GM12874 (cell line): ENCODE measurements around the gene PBX1.

Experiments
- CTCF ChIP-seq: IDR thresholded peaks from 2 replicates; pipeline ENCODE4 v1.5.1; 2011; ENCODE audit warnings: low read depth, mild to moderate bottlenecking, control low read depth, low read length, moderate library complexity; ENCODE audit not compliant: insufficient read depth

The PBX1 gene

GRCh38 chr1:164604541-164604940 lies 45.6 kb downstream of the PBX1 start:
- no peak for TF ChIP-seq CTCF

- TF ChIP-seq CTCF: no peak
Measured at GRCh38 chr1:164605254-164606091, 46.5 kb downstream of the PBX1 start.

DNA sequence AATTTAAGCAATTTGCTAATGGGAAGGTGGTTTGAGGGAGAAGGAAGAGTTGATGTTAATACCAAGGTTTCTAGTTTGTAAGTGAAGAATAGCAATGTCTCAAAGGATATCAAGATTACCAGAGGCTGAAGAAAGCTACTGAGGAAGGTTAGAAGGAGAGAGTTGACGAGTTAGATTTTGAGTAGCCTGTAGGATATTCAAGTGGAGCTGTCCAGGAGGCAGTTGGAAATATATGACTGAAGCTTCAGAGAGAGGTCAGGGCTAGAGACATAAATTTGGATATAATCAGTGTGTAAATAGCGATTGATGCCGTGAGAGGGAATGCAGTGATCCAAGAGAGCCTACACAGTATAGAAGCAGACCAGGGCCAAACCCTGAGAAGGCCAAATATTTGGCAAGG lies 48.4 kb downstream of the PBX1 start:
- no peak for TF ChIP-seq CTCF

DNA sequence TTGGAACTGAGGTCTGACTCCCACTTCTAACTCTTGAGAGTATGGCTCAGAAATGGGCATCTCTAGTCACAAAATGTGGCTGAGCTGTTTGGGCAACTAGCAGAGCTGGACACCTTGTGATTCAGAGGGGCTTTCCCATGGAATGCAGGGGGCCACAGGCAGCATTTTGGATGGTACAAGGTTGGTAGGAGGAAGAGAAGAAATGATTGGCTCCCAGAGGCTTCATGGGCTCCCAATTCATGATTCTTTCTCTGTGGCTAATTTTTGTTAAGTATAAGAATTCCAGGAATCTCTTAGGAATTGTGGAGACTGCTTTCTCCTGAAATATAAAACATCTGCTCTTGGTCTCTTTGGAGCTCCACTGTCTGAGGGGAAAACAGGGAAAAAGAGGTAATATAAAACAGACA lies 49.7 kb downstream of the PBX1 start:
- no peak for TF ChIP-seq CTCF

DNA sequence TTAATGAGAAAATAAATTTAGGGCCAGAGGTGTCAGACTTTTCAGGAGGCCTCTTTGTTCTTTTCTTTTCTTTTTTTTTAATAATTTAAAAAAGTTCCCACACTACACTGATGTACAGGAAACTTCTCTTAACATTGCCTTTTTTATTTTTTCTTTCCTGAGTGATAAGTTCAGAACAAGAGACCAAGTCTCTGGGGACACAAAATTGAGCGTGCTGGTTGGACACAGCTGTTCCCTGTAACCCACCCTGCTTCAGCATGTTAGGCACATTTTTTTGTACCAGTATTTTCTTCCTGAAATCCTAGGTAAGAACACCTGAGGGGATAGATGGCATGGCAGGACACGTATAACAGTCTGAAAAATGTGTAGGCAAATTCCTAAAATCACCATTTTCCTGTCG lies 50.1 kb downstream of the PBX1 start:
- no peak for TF ChIP-seq CTCF

GRCh38 chr1:164610538-164611222 lies 51.7 kb downstream of the PBX1 start:
- no peak for TF ChIP-seq CTCF

DNA sequence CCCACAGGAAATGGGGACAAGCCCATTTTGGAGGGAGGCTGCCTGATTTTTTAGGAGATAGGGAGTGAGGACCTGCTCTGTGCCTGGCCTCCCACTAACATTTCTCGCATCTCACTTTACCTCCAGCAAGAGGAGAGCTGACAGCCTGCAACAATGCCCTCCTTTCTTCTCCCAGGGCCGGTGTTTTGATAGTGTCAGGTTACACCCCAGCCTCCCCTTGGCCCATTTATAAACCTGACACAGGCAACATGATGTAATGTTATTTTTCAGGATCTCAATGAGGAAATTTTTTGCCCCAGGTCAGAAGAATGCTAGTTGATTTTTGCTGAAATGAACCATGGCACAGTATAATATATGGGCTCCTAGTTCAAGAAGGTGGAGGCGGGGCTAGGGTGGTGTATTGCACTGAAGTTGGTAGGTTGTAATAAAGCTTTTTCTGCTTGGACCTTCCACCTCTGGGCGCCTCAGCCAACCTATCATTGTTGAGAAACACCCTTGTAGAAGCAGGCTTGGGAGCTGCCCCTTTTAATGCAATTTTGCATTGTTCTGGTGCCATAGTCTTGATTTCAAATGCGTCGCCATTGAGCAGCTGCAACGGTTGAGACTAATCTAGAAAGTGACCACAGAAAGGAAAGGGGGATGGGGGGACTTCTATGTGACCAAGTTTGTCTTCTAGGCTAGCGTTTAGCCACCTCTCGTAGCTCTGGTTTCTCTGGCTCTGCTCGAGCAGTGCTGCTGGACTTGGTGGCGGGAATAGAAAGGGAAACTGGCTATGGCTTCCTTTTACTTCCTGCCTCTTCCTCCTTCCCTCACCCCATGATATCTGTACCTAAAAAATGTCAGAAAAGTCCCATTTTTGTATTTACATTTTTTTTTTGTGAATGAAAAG lies 53.0 kb downstream of the PBX1 start:
- no peak for TF ChIP-seq CTCF
